GM23338 (cell line): ENCODE data around the gene B4GALT2.

ENCODE experiments used
- CREB1 ChIP-seq: fragments of 250-450 bp; sonication (Bioruptor Pico); IDR thresholded peaks from 2 replicates; pipeline ENCODE4 v1.5.0; 2020; ENCODE audit warnings: low read depth, mild to moderate bottlenecking, moderate library complexity
- EZH2 ChIP-seq: fragments of 200-600 bp; sonication (generic); IDR thresholded peaks from one replicate; pipeline ENCODE4 v1.8.0; 2017; ENCODE audit warnings: antibody characterized with exemption, mild to moderate bottlenecking, low read depth; ENCODE audit not compliant: unreplicated experiment
- EZH2phosphoT487 ChIP-seq: fragments of 200-600 bp; sonication (generic); IDR thresholded peaks from one replicate; pipeline ENCODE4 v1.8.1; 2018; ENCODE audit warnings: antibody characterized with exemption; ENCODE audit not compliant: unreplicated experiment
- JUNB ChIP-seq: IDR thresholded peaks from one replicate; pipeline ENCODE4 v1.6.1; 2016; ENCODE audit warnings: antibody characterized with exemption; ENCODE audit not compliant: unreplicated experiment
- POLR2AphosphoS5 ChIP-seq: IDR thresholded peaks from 2 replicates; pipeline ENCODE4 v1.6.1; 2016; ENCODE audit warnings: antibody characterized with exemption, low read depth
- STAT1 ChIP-seq: IDR thresholded peaks from one replicate; pipeline ENCODE4 v1.6.1; 2016; ENCODE audit warnings: antibody characterized with exemption; ENCODE audit not compliant: unreplicated experiment
- TF ChIP-seq, protein P1 (sequence below), 2 experiments: fragments of 200-600 bp in 1 of 2; sonication (generic) in 1 of 2; conservative IDR thresholded peaks; 2 replicates each; pipeline versions ENCODE4 v1.5.1 to v1.6.1; 2016 to 2017; ENCODE audit warnings: antibody characterized with exemption in 2 of 2, low read depth in 2 of 2, mild to moderate bottlenecking in 2 of 2, moderate library complexity in 1 of 2
- TF ChIP-seq, protein P2 (sequence below): IDR thresholded peaks from 2 replicates; pipeline ENCODE4 v1.6.1; 2016; ENCODE audit warnings: antibody characterized with exemption
- TF ChIP-seq, protein P3 (sequence below): IDR thresholded peaks from one replicate; pipeline ENCODE4 v1.6.1; 2018; ENCODE audit warnings: antibody characterized with exemption; ENCODE audit not compliant: unreplicated experiment
- TF ChIP-seq, protein P4 (sequence below): fragments of 250-450 bp; sonication (Bioruptor Pico); IDR thresholded peaks from 2 replicates; pipeline ENCODE4 v1.5.0; 2020; ENCODE audit warnings: mild to moderate bottlenecking, moderate library complexity

DNA sequence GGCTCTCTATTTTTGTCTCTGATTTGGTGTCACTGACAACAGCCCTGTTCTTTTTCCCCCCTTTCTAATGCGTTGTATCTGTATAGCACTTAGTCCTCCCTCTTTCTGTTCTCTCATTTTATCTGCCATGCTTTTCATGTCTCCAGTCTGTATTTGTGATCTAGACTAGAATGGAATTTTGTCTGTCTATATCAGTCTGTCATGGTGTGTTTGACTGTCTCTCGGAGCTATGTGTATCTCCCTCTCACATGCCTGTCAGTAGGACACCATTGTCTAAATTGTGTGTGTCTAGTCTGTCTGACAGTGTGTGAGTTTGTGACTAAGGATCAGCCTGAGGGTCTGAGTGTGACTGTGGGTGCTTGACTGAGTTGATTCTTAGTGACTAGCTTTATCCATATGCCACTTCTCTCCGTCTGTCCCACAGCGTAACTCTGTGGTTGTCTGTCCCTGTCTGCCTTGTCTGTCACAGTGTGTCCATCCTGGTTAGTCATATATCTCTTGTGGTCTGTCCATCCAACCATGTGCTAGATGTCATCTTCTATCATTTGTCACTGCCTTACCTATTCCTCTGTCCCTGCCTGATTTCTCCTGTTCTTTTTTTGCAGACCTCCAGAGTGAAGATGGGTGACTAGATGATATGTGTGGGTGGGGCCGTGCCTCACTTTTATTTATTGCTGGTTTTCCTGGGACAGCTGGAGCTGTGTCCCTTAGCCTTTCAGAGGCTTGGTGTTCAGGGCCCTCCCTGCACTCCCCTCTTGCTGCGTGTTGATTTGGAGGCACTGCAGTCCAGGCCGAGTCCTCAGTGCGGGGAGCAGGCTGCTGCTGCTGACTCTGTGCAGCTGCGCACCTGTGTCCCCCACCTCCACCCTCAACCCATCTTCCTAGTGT, 1.4 kb upstream of the B4GALT2 start:
- TF ChIP-seq, protein P1, sequence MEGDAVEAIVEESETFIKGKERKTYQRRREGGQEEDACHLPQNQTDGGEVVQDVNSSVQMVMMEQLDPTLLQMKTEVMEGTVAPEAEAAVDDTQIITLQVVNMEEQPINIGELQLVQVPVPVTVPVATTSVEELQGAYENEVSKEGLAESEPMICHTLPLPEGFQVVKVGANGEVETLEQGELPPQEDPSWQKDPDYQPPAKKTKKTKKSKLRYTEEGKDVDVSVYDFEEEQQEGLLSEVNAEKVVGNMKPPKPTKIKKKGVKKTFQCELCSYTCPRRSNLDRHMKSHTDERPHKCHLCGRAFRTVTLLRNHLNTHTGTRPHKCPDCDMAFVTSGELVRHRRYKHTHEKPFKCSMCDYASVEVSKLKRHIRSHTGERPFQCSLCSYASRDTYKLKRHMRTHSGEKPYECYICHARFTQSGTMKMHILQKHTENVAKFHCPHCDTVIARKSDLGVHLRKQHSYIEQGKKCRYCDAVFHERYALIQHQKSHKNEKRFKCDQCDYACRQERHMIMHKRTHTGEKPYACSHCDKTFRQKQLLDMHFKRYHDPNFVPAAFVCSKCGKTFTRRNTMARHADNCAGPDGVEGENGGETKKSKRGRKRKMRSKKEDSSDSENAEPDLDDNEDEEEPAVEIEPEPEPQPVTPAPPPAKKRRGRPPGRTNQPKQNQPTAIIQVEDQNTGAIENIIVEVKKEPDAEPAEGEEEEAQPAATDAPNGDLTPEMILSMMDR (conservative IDR thresholded peaks at IDR 0.05; ENCODE audit: low read depth in 2 of 2) = no peak
- no peak for TF ChIP-seq POLR2AphosphoS5
- TF ChIP-seq EZH2 = no peak
- no peak for TF ChIP-seq CREB1 (CRISPR knock-in tag)
- TF ChIP-seq, protein P2, sequence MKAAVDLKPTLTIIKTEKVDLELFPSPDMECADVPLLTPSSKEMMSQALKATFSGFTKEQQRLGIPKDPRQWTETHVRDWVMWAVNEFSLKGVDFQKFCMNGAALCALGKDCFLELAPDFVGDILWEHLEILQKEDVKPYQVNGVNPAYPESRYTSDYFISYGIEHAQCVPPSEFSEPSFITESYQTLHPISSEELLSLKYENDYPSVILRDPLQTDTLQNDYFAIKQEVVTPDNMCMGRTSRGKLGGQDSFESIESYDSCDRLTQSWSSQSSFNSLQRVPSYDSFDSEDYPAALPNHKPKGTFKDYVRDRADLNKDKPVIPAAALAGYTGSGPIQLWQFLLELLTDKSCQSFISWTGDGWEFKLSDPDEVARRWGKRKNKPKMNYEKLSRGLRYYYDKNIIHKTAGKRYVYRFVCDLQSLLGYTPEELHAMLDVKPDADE = no peak
- TF ChIP-seq EZH2phosphoT487 = no peak
- TF ChIP-seq, protein P3, sequence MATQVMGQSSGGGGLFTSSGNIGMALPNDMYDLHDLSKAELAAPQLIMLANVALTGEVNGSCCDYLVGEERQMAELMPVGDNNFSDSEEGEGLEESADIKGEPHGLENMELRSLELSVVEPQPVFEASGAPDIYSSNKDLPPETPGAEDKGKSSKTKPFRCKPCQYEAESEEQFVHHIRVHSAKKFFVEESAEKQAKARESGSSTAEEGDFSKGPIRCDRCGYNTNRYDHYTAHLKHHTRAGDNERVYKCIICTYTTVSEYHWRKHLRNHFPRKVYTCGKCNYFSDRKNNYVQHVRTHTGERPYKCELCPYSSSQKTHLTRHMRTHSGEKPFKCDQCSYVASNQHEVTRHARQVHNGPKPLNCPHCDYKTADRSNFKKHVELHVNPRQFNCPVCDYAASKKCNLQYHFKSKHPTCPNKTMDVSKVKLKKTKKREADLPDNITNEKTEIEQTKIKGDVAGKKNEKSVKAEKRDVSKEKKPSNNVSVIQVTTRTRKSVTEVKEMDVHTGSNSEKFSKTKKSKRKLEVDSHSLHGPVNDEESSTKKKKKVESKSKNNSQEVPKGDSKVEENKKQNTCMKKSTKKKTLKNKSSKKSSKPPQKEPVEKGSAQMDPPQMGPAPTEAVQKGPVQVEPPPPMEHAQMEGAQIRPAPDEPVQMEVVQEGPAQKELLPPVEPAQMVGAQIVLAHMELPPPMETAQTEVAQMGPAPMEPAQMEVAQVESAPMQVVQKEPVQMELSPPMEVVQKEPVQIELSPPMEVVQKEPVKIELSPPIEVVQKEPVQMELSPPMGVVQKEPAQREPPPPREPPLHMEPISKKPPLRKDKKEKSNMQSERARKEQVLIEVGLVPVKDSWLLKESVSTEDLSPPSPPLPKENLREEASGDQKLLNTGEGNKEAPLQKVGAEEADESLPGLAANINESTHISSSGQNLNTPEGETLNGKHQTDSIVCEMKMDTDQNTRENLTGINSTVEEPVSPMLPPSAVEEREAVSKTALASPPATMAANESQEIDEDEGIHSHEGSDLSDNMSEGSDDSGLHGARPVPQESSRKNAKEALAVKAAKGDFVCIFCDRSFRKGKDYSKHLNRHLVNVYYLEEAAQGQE = no peak
- TF ChIP-seq JUNB = no peak
- no peak for TF ChIP-seq STAT1
- TF ChIP-seq, protein P4, sequence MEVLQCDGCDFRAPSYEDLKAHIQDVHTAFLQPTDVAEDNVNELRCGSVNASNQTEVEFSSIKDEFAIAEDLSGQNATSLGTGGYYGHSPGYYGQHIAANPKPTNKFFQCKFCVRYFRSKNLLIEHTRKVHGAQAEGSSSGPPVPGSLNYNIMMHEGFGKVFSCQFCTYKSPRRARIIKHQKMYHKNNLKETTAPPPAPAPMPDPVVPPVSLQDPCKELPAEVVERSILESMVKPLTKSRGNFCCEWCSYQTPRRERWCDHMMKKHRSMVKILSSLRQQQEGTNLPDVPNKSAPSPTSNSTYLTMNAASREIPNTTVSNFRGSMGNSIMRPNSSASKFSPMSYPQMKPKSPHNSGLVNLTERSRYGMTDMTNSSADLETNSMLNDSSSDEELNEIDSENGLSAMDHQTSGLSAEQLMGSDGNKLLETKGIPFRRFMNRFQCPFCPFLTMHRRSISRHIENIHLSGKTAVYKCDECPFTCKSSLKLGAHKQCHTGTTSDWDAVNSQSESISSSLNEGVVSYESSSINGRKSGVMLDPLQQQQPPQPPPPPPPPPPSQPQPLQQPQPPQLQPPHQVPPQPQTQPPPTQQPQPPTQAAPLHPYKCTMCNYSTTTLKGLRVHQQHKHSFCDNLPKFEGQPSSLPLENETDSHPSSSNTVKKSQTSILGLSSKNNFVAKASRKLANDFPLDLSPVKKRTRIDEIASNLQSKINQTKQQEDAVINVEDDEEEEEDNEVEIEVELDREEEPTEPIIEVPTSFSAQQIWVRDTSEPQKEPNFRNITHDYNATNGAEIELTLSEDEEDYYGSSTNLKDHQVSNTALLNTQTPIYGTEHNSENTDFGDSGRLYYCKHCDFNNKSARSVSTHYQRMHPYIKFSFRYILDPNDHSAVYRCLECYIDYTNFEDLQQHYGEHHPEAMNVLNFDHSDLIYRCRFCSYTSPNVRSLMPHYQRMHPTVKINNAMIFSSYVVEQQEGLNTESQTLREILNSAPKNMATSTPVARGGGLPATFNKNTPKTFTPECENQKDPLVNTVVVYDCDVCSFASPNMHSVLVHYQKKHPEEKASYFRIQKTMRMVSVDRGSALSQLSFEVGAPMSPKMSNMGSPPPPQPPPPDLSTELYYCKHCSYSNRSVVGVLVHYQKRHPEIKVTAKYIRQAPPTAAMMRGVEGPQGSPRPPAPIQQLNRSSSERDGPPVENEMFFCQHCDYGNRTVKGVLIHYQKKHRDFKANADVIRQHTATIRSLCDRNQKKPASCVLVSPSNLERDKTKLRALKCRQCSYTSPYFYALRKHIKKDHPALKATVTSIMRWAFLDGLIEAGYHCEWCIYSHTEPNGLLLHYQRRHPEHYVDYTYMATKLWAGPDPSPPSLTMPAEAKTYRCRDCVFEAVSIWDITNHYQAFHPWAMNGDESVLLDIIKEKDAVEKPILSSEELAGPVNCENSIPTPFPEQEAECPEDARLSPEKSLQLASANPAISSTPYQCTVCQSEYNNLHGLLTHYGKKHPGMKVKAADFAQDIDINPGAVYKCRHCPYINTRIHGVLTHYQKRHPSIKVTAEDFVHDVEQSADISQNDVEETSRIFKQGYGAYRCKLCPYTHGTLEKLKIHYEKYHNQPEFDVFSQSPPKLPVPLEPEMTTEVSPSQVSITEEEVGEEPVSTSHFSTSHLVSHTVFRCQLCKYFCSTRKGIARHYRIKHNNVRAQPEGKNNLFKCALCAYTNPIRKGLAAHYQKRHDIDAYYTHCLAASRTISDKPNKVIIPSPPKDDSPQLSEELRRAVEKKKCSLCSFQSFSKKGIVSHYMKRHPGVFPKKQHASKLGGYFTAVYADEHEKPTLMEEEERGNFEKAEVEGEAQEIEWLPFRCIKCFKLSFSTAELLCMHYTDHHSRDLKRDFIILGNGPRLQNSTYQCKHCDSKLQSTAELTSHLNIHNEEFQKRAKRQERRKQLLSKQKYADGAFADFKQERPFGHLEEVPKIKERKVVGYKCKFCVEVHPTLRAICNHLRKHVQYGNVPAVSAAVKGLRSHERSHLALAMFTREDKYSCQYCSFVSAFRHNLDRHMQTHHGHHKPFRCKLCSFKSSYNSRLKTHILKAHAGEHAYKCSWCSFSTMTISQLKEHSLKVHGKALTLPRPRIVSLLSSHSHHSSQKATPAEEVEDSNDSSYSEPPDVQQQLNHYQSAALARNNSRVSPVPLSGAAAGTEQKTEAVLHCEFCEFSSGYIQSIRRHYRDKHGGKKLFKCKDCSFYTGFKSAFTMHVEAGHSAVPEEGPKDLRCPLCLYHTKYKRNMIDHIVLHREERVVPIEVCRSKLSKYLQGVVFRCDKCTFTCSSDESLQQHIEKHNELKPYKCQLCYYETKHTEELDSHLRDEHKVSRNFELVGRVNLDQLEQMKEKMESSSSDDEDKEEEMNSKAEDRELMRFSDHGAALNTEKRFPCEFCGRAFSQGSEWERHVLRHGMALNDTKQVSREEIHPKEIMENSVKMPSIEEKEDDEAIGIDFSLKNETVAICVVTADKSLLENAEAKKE (CRISPR knock-in tag) = no peak
